EL (cell line): ENCODE measurements around the gene COL27A1.
"Not testable (repeated sequence)": the region's sequence is repeated elsewhere in the genome, so short reads cannot be mapped to it uniquely, and the experiment has no call there.

Experiments used
- DNase-seq: peaks from one replicate; pipeline ENCODE4 v3.0.0-alpha.2; 2016

COL27A1 gene

DNA sequence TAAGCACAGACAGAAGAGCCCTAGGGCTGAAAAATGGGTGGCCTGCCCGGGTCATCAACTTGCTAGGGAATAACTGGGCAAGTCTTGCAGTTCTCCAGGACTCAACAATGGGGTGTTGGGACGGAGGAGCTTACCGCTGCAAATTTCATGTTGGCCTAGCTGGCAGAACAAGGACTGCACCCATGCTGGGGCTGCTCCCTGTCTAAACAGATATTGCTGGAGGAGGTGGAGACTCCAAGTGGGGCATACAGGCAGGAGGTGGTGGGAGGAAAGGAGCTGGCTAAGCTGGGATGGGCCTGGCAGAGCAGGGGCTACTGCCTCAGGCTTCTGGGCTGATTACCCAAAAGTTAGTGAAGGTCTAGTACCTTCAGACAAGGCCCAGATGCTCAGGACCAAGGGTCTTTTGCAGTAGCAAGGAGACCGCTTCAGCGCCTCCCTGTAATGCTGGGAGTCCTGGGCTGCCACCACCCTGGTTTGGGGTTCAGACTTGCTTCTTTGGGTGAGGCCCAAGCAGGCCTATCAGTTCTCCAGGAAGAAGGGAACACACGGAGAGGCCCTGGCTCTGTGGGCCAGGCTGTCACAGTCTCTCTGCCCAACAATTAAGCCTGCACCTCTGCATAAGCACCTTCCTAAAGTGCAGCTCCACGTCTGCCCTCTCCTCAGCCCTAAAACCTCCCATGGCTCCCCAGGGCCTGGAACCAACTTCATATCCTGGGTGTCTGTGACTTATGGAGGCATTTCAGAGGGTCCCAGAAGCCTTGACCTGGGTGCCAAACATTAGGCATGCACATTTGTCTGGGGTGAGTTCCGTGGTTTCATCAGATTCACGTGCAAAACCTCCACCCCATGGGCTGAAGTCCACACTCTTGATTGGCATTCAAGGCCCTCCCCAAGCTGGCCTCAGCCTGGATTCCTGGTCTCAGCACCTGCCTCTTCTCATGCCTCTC, 32.0 kb upstream of the COL27A1 start:
- no peak for DNase-seq

DNA sequence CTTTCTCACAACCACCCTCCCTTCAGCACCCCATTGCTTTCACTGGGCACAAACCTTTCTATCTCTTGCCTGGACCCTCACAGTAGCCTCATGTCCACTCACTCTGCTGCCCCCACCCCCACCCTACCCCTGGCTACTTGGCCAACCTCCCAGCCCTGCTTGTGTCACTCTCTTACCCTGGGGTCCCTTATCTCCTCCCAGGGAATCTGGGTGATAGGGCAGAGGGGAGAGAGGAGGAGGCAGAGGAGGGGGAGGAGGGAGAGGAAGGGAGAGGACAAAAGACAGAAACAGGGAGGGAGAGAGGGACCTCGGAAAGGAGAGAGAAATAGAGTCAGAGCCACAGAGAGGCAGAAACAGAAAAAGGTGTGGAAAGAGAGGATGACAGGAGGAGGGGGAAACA, 31.2 kb upstream of the COL27A1 start:
- DNase-seq: no peak

DNA sequence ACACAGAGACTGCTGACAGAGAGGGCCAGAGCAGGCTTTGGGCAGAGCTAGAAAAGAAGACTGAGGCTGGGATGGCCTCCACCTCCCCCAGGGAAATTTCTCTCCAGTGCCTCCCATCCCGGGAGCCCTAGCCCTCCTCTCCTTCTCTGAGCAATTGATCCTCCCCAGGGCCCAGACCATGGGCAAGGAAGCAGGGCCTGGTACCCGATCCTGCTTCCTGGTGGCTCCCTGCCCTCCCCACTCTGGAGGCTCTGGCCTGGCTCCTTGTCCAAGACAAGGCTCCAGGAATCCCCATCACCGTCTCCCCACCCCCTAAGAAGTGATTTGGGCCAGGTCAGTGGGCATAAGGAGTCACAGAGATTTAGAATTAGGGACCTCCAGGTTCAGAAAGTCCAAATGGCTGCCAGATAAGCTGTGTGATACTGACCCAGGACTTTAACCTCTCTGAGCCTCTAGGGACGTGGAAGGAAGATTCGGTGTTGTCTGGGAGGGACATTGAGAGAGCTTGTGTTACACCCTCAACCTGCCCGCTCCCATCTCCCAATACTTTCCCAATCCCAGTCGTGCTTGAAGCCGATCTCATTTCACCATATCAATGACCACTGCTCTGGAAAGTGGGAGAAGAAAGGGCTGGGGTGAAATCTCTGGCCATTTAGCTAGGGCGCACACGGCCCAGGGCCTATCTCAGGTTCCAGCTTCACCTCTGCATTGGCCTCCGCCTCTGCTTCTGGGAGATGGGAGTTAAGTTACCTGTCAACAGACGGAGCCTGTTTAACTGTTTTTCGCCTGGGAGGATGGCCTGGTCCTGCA, 30.5 kb upstream of the COL27A1 start:
- no peak for DNase-seq

DNA sequence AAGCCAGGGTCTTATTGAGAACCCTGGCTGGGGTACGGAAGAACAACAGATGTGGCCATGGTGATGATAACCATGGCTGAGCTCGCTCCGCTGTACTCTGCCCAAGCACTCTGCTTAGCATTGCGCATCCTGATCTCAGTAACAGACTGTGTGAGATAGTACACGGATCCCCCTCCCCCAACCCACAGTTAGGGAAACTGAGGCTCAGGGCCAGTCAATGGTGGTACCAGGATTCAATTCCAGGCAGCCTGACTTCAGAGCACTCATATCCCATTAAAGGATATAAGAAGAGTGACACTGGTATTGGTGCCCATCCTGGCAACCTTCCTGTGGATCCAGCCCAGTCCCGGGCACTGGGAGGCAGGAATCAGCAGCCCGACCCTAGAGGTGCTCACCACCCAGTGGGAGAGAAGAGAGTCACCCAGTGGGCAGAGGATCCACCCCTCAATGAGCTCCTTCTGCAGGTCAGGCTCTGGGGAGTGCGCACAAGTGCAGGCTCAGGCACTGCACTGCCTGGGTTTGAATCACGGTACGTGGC, 29.8 kb upstream of the COL27A1 start:
- no peak for DNase-seq

DNA sequence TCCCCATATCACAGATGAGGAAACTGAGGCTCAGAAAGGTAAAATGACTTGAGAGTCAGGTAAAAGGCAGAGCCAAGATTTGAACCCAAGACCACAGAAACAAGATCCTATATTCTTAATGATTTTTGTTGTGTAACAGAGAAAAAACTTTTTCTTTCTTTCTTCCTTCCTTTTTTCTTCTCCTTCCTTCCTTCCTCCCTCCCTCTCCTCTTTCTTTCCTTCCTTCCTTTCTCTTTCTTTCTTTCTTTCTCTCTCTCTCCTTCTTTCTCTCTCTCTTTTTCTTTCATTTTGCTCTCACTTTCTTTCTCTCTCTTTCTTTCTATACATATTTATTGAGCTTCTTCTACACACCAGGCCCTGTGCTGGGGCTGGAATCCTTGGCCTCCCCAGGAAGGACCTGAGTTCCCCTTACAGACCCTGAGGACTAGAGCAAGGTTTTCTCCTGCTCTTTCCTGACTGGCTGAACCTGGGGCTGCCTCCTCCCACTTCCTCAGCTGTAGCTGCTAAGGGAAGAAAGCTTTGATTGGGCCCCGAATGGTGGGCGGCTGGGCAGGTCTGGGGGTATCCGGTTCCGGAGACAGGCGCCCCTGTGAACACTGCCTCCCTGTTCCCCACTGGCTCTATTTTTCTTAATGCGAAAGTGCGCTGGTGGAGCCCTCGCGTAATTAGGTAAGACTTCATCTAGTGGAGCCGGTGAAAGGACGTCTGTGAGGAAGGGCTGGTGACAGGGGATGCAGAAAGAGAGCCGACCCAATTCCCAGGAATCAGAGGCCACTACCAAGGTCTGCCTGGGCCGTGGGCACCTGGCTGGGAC, 28.9 kb upstream of the COL27A1 start:
- no peak for DNase-seq

DNA sequence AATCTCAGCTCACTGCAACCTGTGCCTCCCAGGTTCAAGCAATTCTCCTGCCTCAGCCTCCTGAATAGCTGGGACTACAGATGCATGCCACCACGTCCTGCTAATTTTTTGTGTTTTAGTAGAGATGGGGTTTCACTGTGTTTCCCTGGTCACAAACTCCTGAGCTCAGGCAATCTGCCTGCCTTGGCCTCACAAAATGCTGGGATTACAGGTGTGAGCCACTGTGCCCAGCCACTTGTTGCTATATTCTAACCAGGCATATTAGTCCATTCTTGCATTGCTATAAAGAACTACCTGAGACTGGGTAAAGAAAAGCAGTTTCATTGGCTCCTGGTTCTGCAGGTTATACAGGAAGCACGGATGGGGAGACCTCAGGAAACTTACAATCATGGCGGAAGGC, 26.6 kb upstream of the COL27A1 start:
- not testable (repeated sequence) for DNase-seq

DNA sequence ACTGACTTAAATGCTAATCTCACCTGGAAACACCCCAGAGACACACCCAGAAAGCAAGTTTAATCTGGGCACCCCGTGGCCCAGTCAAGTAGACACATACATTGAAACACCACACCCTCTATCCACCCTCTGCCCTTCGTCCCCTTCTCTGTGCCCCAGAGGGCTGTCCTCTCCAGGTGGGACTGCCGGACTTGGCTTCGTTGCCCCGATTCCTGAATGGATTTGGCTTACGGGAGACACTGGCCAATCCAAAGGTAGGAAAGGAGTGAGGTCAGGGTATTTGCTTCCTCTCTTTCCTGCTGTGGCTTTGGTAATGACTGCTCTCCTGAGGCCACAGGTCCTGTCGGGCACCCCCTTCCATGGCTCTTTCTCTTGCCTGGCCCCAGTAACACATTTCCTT, 25.2 kb upstream of the COL27A1 start:
- DNase-seq: no peak

DNA sequence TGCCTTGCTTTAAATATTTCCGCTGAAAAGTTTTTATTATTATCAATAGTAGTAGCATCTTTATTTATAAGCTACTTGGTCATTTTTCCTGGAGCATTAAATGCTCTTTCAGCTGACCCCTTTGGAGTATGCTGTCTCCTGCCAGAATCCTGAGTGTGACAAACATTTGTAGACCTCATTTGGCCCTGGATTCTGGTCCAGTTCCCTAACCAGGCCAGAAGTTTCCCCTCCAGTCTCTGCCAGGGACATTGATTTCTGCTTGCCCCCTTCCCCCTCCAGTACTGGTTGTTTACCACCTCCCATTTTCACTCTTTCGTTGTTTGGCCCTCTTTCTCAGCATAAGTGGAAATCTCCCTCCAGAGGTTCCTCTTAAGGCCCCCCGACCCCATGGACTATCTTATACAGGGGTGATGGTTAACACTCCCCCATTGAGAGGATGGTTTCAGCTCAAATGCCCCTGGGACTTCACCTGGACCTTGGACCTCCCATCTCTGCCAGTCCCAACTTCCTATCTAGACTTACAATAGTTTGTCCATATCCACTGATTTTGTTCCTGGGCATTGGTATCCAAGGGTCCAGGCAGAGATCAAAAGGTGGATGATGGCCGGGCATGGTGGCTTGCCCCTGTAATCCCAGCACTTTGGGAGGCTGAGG, 24.6 kb upstream of the COL27A1 start:
- DNase-seq: no peak

DNA sequence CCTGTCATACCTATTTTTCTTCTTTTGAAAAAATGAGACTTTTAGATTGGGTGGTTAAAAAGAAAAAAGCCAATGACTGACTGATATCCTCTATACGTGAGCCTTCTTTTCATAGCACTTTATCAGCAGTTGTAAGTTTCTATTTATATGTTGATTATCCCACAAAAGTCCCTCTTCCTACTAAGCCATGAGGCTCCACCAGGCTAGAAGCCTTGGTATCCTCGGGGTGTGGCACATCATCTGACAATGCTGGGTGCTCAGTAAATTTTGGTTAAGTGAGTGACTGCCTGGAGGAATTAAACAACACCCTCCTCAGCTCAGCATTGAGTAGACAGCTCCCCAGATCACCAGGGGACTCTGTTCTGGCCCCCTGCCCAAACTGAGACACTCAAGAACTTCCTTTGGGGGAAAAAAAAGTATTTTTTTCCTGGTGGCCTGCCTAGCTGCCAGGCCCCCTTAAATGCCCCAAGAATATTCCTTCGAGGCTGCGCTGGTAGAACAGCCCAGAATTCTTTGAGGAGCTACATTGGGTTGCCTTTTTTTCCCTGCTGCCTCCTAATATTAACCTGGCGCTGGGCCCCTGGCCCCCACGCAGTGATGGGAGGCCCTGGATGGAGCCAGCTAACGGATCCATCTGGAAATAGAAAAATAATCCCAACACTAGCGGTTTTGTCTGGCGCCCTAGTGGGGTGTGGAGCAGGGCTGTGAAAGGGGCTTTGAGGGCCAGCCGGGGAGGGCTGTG, 23.4 kb upstream of the COL27A1 start:
- no peak for DNase-seq

DNA sequence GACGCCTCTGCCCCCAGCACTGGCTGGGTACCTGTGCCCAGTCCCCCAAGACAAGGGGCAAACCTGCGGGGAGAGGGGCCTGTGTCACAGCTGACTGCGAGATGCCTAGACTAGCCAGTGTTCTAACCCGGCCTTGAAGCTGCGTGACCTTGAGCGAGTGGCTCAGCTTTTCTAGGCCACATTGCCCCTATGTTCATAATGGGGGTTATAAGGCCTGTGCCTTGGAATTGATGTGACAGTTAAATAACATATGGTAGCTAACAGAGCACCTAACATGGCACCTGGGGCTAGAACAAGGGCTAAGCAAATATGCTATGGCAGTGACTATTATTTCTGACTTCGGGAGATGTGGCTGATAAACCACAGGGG, 22.8 kb upstream of the COL27A1 start:
- no peak for DNase-seq

DNA sequence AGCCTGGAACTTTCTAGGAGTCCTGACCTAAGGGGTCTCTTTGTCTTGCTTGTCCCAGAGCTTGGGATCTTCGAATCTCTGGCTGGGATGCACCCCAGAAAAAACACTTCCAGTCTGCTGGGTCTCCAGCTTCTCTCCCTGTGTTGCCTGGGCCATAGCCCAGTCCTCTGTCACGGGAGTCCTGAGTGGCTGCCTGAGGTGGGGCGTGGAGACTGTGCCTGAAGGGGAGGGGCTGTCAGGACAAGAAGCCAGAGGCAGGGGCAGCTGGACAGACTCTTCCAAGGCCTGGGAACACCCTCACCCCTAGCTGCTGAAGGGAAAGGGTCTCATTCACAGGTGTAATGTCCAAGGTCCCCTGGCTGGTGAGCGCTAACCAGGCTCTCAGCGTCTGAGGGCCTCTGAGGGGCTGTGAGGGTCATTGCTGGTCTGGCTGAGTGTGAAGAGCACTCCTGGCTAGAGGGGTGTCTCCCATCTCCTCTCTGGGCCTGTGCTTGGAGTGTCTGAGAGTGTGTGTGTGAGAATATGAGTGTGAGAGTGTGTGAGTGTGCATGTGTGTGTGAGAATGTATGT, 20.4 kb upstream of the COL27A1 start:
- no peak for DNase-seq

DNA sequence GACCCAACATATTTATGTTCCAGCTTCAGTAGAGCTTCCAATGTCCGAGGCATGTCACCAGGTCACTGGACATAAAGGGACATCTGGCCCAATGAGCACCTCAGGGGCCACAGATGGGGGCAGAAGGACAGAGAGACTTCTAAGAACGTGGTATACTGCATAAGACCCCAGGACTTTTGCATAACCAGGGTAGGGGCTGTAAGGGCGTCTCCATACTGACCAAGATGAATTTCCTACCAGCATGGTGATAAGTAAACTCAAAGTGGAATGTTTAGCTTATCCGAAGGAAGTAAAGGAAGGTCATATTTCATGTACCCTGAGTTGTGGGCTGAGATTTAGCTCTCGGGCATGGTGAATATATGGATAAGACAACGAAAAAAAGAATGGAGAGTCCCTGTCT, 17.5 kb upstream of the COL27A1 start:
- DNase-seq: no peak

DNA sequence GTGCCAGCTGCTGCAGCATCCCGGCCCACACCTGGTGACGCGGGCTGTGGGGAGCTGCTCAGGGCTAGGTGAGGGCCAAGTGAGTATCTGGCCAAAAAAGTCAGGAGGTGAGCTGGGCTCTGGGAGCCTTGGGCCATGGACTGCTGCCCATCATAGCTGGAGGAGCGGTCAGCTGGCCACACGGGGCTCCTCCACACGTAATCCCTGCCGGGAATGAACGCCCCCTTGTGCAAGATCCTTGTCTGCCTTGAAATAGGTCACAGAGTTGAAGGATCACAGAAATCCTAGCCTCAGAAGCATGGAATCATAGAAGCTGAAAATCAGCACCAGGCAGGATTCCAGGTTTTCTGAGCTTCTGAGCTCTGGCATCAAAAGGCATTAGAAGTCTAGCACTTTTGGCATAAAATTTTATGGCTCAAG, 16.8 kb upstream of the COL27A1 start:
- DNase-seq: no peak

DNA sequence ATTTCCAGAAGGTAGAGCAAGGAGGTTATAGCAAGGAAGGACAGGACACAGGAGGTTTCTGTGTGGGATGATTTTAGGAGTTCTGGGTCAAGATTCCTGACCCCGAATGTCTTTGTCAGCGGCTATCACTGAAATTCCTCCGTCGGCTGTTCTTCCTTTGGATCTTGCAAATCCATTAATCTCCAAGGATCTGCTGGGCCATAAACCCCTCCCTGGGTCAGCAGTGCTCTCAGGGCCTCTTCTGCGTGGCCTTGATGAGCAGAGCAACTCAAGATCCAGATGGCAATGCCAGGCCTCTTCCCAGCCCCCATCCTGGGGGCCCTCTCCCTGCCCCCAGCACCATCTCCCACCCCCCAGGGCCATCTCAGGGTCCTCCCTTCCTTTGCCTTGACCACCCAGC, 16.3 kb upstream of the COL27A1 start:
- no peak for DNase-seq

DNA sequence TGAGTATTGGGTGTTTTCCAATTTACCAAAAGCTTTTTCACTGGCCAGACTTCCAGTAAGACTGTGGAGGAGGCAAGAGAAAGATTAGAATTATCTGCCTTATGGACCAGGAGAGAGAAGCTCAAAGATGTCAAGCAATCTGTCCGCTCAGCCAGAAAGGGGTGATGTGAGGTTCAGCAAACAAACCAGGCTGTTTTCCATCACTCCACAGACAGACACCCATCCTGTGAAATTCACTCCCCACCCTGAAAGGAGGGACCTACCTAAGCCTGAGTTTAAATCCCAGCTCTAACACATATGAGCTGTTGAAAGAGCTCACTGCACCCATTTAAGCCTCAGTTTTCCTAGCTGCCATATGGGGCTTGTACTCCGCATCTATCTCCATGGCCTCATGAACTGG, 14.9 kb upstream of the COL27A1 start:
- no peak for DNase-seq

DNA sequence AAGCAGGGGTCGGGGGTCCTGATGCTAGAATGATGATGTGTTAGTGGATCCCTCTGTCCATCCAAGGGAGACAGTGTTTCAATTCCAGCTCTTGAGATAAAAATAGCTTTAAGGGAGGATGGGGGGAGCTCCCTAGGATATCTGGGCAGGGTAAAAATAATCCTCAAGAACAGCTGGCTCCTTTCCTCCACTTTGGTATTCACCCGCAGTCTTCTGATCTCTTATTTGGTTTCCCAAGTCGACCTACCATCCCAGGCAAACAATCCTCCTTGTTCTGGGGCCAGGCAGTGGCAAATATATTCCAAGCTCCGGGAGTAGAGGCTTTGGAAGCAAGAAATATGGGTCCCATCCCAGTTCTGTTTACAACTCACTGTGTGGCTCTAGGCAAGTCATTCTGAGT, 14.5 kb upstream of the COL27A1 start:
- no peak for DNase-seq

DNA sequence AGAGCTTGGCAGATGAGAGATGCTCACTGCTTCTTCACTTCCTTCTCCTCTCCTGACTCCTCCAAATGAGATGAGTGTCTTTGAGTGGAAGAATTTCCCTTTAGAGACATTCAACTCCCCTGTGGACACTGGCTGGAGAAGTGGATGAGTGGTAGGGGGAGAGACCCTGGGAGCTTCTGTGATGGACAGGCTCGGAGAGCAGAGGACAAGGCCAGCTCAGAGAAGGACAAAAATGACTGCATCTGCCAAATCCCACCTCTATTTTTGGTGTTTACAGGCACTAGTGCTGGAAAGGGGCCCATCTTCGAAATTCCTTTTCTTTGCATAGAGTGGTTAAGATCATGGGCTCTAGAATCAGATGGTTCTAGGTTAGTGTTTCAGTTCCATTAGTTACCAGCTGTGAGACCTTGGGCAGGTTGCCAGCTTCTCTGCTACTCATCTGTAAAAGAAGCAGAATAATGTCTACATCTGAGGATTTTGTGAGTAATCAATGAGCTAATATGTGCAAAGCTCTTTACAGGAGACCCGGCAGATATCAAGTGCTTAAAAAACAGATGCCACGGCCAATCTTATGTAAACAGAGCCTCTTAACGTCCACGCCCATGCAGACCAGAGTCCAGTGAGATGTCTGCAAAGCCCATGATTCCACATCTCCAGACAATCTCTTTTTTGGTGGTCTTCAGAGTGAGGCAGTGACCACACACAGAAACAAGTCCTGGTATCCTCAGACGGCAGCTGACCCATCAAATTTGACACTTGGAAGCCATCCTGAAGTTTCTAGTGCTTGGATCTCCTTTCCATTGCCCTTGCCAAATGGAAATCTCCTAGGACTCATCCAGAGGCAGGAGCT, 13.6 kb upstream of the COL27A1 start:
- no peak for DNase-seq

DNA sequence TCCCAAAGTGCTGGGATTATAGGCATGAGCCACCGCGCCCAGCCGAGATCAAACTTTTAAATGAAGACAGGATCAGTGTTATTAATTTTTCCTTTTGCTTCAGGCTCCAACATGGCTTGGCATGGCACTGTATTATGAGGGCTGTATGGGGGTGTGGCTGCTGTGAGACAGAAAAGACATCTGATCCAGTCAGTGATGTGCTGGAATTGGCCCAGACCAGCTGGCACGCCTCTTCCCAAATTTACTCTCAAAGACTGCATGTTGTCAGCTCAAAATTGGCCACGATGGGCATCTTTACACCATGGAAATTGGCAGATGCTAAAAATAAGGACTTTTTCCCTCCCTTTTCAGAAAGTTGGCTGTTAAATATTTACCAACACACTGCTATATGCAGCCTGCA, 12.1 kb upstream of the COL27A1 start:
- DNase-seq: no peak

DNA sequence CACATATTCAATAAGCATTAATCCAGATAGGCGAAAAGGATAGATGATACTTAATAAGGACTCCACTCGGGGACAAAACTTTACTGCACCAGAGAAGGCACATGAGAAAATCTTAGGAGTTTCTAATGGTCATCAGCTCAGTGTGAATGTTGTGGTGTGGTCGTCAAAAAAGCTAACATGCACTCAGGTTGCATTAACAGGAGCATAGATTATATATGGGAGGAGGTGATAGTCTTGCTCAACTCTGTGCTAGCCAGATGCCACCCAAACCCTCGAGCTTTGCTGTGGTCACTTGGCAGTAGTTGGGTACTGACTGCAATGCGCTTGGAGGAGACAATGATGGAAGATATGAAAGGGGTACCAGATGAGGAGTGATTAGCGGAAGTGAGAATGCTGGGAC, 8.6 kb upstream of the COL27A1 start:
- no peak for DNase-seq

DNA sequence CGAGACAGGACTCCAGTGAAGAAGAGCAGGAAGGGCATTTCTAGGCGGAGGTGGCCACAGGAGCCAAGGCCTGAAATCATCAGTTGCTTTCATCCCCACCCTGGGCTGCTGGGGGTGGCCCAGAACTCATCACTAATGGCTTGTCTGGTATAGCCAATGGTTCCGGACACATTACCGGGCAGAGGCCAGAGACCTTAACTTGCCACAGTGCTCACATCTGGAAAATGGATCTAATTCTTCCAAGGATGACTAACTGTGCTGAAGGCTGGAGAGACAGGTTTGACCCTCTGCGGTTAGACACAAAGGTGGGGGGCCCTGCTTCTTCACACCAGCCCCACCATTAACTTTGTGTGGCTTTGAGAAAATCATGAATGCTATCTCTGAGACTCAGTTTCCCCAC, 6.2 kb upstream of the COL27A1 start:
- DNase-seq: no peak
